NCI-H226 (cell line): ENCODE measurements around the gene CHRNA5.

Experiments used
- DNase-seq: peaks from one replicate; pipeline ENCODE4 v3.0.0-alpha.2; 2015

CHRNA5 gene

GRCh38 chr15:78640527-78641101 lies 75.3 kb downstream of the CHRNA5 start:
- DNase-seq = no peak

GRCh38 chr15:78641102-78641748 lies 75.9 kb downstream of the CHRNA5 start, which contains the start of gene CHRNB4:
Gene CHRNB4 (minus strand): TSS chr15:78641210. CDS start chr15:78641133, 77 bp downstream.
- DNase-seq = no peak

GRCh38 chr15:78641749-78642275 lies 76.5 kb downstream of the CHRNA5 start:
- no peak for DNase-seq

GRCh38 chr15:78642331-78642730 lies 77.0 kb downstream of the CHRNA5 start:
- DNase-seq = no peak
